ENCODE results near the gene CCDC14. TPM values are rescaled to one million over a fixed set of nuclear protein-coding genes. Genes with fewer than 3 reads are reported as not detected.

Gene CCDC14
- total RNA-seq, 2 experiments from 2014 or later: 82.9 to 106 TPM

GRCh38 chr3:123878807-123879206, 82.2 kb downstream of the CCDC14 start:
- no peak overlapping the region for H3K4me3 ChIP-seq (ENCODE audit: low read depth, low read length, poor library complexity, severe bottlenecking)
- no peaks in the 10 kb centered on the region for H3K9me3 ChIP-seq (ENCODE audit: low read length)
- H3K36me3 ChIP-seq (ENCODE audit: insufficient read depth, low read length): no peaks in the 10 kb centered on the region
- DNase-seq (ENCODE audit: low spot score): no peak
- H3K4me2 ChIP-seq (ENCODE audit: low read length): no peak overlapping the region
- no peak overlapping the region for H3K27ac ChIP-seq (ENCODE audit: low read depth, low read length, poor library complexity, severe bottlenecking)
- no peaks in the 10 kb centered on the region for H4K20me1 ChIP-seq (ENCODE audit: insufficient read depth, low read length)
- intact Hi-C loops (cut with micrococcal nuclease; ENCODE audit: unreplicated experiment): no loop called here
- H3K79me2 ChIP-seq (ENCODE audit: insufficient read depth, low read depth, low read length): no peaks in the 10 kb centered on the region
- BruUV-seq (replicated peaks): no TSS peak
- H3K4me1 ChIP-seq (ENCODE audit: insufficient read depth, low read length, poor library complexity, severe bottlenecking): no peaks in the 10 kb centered on the region
- CTCF ChIA-PET (ENCODE audit: unreplicated experiment): no interaction called here
- TF ChIP-seq, protein P1, sequence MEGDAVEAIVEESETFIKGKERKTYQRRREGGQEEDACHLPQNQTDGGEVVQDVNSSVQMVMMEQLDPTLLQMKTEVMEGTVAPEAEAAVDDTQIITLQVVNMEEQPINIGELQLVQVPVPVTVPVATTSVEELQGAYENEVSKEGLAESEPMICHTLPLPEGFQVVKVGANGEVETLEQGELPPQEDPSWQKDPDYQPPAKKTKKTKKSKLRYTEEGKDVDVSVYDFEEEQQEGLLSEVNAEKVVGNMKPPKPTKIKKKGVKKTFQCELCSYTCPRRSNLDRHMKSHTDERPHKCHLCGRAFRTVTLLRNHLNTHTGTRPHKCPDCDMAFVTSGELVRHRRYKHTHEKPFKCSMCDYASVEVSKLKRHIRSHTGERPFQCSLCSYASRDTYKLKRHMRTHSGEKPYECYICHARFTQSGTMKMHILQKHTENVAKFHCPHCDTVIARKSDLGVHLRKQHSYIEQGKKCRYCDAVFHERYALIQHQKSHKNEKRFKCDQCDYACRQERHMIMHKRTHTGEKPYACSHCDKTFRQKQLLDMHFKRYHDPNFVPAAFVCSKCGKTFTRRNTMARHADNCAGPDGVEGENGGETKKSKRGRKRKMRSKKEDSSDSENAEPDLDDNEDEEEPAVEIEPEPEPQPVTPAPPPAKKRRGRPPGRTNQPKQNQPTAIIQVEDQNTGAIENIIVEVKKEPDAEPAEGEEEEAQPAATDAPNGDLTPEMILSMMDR (conservative IDR thresholded peaks at IDR 0.05; ENCODE audit: low read length): no peak
- no peak for TF ChIP-seq EZH2phosphoT487 (IDR thresholded peaks at IDR 0.05; ENCODE audit: borderline replicate concordance, low read depth, low read length)
- H2AFZ ChIP-seq (ENCODE audit: low read length): no peak overlapping the region
- H3K9me2 ChIP-seq (ENCODE audit: insufficient read depth, low read length): no peaks in the 10 kb centered on the region
- POLR2A ChIA-PET: no interaction called here

GRCh38 chr3:123877965-123878364, 83.1 kb downstream of the CCDC14 start:
- H3K79me2 ChIP-seq (ENCODE audit: insufficient read depth, low read depth, low read length): no peaks in the 10 kb centered on the region
- no TSS peak for BruUV-seq (replicated peaks)
- H3K9me2 ChIP-seq (ENCODE audit: insufficient read depth, low read length): no peaks in the 10 kb centered on the region
- H3K27ac ChIP-seq (ENCODE audit: low read depth, low read length, poor library complexity, severe bottlenecking): no peak overlapping the region
- intact Hi-C loops (cut with micrococcal nuclease; ENCODE audit: unreplicated experiment): no loop called here
- no peak overlapping the region for H2AFZ ChIP-seq (ENCODE audit: low read length)
- H3K4me2 ChIP-seq (ENCODE audit: low read length): no peak overlapping the region
- H3K4me1 ChIP-seq (ENCODE audit: insufficient read depth, low read length, poor library complexity, severe bottlenecking): no peaks in the 10 kb centered on the region
- no peak overlapping the region for H3K4me3 ChIP-seq (ENCODE audit: low read depth, low read length, poor library complexity, severe bottlenecking)
- DNase-seq (ENCODE audit: low spot score): no peak
- H3K36me3 ChIP-seq (ENCODE audit: insufficient read depth, low read length): no peaks in the 10 kb centered on the region
- ChIA-PET POLR2A (no interaction called here), CTCF (ENCODE audit: unreplicated experiment) (no interaction called here)
- H3K9me3 ChIP-seq (ENCODE audit: low read length): no peaks in the 10 kb centered on the region
- H4K20me1 ChIP-seq (ENCODE audit: insufficient read depth, low read length): no peaks in the 10 kb centered on the region
- no peak for TF ChIP-seq EZH2phosphoT487 (IDR thresholded peaks at IDR 0.05; ENCODE audit: borderline replicate concordance, low read depth, low read length)
- TF ChIP-seq, protein P1 (conservative IDR thresholded peaks at IDR 0.05; ENCODE audit: low read length): no peak

- TF ChIP-seq, protein P1 (conservative IDR thresholded peaks at IDR 0.05; ENCODE audit: low read length): no peak
- no peak for TF ChIP-seq EZH2phosphoT487 (IDR thresholded peaks at IDR 0.05; ENCODE audit: borderline replicate concordance, low read depth, low read length)
- POLR2A ChIA-PET: no interaction called here
Measured at GRCh38 chr3:123877466-123877865, 83.6 kb downstream of the CCDC14 start.

More at GRCh38 chr3:123877466-123877865, 83.6 kb downstream of the CCDC14 start:
- Histone ChIP-seq H3K27ac (ENCODE audit: low read depth, low read length, poor library complexity, severe bottlenecking) (no peak overlapping the region), H3K9me2 (ENCODE audit: insufficient read depth, low read length) (no peaks in the 10 kb centered on the region), H2AFZ (ENCODE audit: low read length) (no peak overlapping the region), H3K4me3 (ENCODE audit: low read depth, low read length, poor library complexity, severe bottlenecking) (no peak overlapping the region), H3K36me3 (ENCODE audit: insufficient read depth, low read length) (no peaks in the 10 kb centered on the region), H3K4me2 (ENCODE audit: low read length) (no peak overlapping the region), H3K79me2 (ENCODE audit: insufficient read depth, low read depth, low read length) (no peaks in the 10 kb centered on the region), H3K4me1 (ENCODE audit: insufficient read depth, low read length, poor library complexity, severe bottlenecking) (no peaks in the 10 kb centered on the region), H4K20me1 (ENCODE audit: insufficient read depth, low read length) (no peaks in the 10 kb centered on the region), H3K9me3 (ENCODE audit: low read length) (no peaks in the 10 kb centered on the region)
- CTCF ChIA-PET (ENCODE audit: unreplicated experiment): no interaction called here
- no TSS peak for BruUV-seq (replicated peaks)
- no peak for DNase-seq (ENCODE audit: low spot score)
- intact Hi-C loops (cut with micrococcal nuclease; ENCODE audit: unreplicated experiment): no loop called here

All from OCI-LY7 (cell line).